Mesenchymal stem cell (in vitro differentiated cells and primary cell): Measurements from ENCODE around the gene MPZL2.
A peak's percentile ranks its signal among the peaks of the same experiment; 100 is the strongest.

Experiments used
- DNase-seq: peaks from one replicate; pipeline ENCODE4 v3.0.0-alpha.2; 2013
- H2AFZ ChIP-seq: one replicate; pipeline ENCODE4 v1.6.1; 2013; ENCODE audit warnings: low read depth, mild to moderate bottlenecking, control low read depth, inconsistent platforms, low read length, moderate library complexity
- H2AK5ac ChIP-seq: 2 replicates; pipeline ENCODE4 v1.6.1; 2013; ENCODE audit warnings: low read length, moderate library complexity, mild to moderate bottlenecking, inconsistent platforms; ENCODE audit not compliant: severe bottlenecking
- H2BK120ac ChIP-seq: one replicate; pipeline ENCODE4 v1.6.1; 2013; ENCODE audit warnings: low read depth, mild to moderate bottlenecking, inconsistent platforms, low read length, moderate library complexity
- H2BK12ac ChIP-seq, 2 experiments: one replicate each; pipeline ENCODE4 v1.6.1; 2013; ENCODE audit warnings: inconsistent platforms in 2 of 2, low read length in 2 of 2, mild to moderate bottlenecking in 2 of 2, moderate library complexity in 2 of 2, control low read depth in 1 of 2
- H2BK15ac ChIP-seq: one replicate; pipeline ENCODE4 v1.6.1; 2013; ENCODE audit warnings: mild to moderate bottlenecking, low read depth, inconsistent platforms; ENCODE audit not compliant: poor library complexity, severe bottlenecking
- H2BK5ac ChIP-seq: 2 replicates; pipeline ENCODE4 v1.6.1; 2013; ENCODE audit warnings: low read depth, mild to moderate bottlenecking, low read length, control low read depth, inconsistent platforms; ENCODE audit not compliant: poor library complexity, severe bottlenecking
- H3K14ac ChIP-seq, 2 experiments: one replicate each; pipeline ENCODE4 v1.6.1; 2013; ENCODE audit warnings: inconsistent platforms in 2 of 2, low read length in 2 of 2, control low read depth in 1 of 2, mild to moderate bottlenecking in 1 of 2, moderate library complexity in 1 of 2
- H3K18ac ChIP-seq, 2 experiments: one replicate each; pipeline ENCODE4 v1.6.1; 2013; ENCODE audit warnings: inconsistent platforms in 2 of 2, low read length in 2 of 2, control low read depth in 1 of 2, low read depth in 1 of 2, mild to moderate bottlenecking in 1 of 2
- H3K23ac ChIP-seq, 2 experiments: one replicate each; pipeline ENCODE4 v1.6.1; 2013; ENCODE audit warnings: inconsistent platforms in 2 of 2, low read length in 2 of 2, mild to moderate bottlenecking in 2 of 2, moderate library complexity in 2 of 2, control low read depth in 1 of 2
- H3K27ac ChIP-seq: 2 replicates; pipeline ENCODE4 v1.5.1; 2013; ENCODE audit warnings: mild to moderate bottlenecking, moderate library complexity, low read length, control low read depth, inconsistent platforms; ENCODE audit not compliant: poor library complexity, severe bottlenecking
- H3K27me3 ChIP-seq, 2 experiments: 2 replicates each; pipeline versions ENCODE4 v1.6.1 to v1.7.0; 2013; ENCODE audit warnings: low read length in 2 of 2, mild to moderate bottlenecking in 2 of 2, moderate library complexity in 2 of 2, control low read depth in 1 of 2, inconsistent platforms in 1 of 2; ENCODE audit not compliant: control insufficient read depth in 1 of 2, insufficient read depth in 1 of 2
- H3K36me3 ChIP-seq, 2 experiments: 2 replicates each; pipeline versions ENCODE4 v1.6.1 to v1.7.0; 2013; ENCODE audit warnings: low read length in 2 of 2, control low read depth in 1 of 2, inconsistent platforms in 1 of 2, low read depth in 1 of 2, mild to moderate bottlenecking in 1 of 2; ENCODE audit not compliant: insufficient read depth in 2 of 2, control insufficient read depth in 1 of 2
- H3K4ac ChIP-seq, 2 experiments: one replicate each; pipeline ENCODE4 v1.6.1; 2013; ENCODE audit warnings: inconsistent platforms in 2 of 2, low read length in 2 of 2, mild to moderate bottlenecking in 2 of 2, moderate library complexity in 2 of 2, control low read depth in 1 of 2, low read depth in 1 of 2
- H3K4me1 ChIP-seq: 2 replicates; pipeline ENCODE4 v1.6.1; 2013; ENCODE audit warnings: low read depth, low read length, control low read depth; ENCODE audit not compliant: control insufficient read depth, insufficient read depth
- H3K4me2 ChIP-seq: 2 replicates; pipeline ENCODE4 v1.6.1; 2013; ENCODE audit warnings: low read length, mild to moderate bottlenecking, inconsistent platforms; ENCODE audit not compliant: poor library complexity, severe bottlenecking
- H3K4me3 ChIP-seq, 2 experiments: 2 replicates each; pipeline versions ENCODE4 v1.5.1 to v1.7.0; 2013; ENCODE audit warnings: low read length in 2 of 2, mild to moderate bottlenecking in 2 of 2, control low read depth in 1 of 2, low read depth in 1 of 2; ENCODE audit not compliant: insufficient read depth in 1 of 2
- H3K79me1 ChIP-seq: replicated peaks from 2 replicates; pipeline ENCODE4 v1.6.1; 2013; ENCODE audit warnings: mild to moderate bottlenecking, control low read depth, low read length, inconsistent platforms; ENCODE audit not compliant: poor library complexity, severe bottlenecking
- H3K9ac ChIP-seq: 2 replicates; pipeline ENCODE4 v1.7.0; 2013; ENCODE audit warnings: mild to moderate bottlenecking, low read length, moderate library complexity
- H3K9me3 ChIP-seq: 2 replicates; pipeline ENCODE4 v1.7.0; 2013; ENCODE audit warnings: mild to moderate bottlenecking, low read length; ENCODE audit not compliant: control insufficient read depth
- H4K8ac ChIP-seq: one replicate; pipeline ENCODE4 v1.6.1; 2013; ENCODE audit warnings: inconsistent platforms, mild to moderate bottlenecking, low read length, moderate library complexity
- H4K91ac ChIP-seq: one replicate; pipeline ENCODE4 v1.6.1; 2013; ENCODE audit warnings: mild to moderate bottlenecking, low read length, inconsistent platforms
- WGBS: methylation state at CpG from one replicate; pipeline ENCODE4 v1.1.7; 2013; ENCODE audit warnings: mixed read lengths; 5-methylcytosine and 5-hydroxymethylcytosine counted together

MPZL2 gene

DNA sequence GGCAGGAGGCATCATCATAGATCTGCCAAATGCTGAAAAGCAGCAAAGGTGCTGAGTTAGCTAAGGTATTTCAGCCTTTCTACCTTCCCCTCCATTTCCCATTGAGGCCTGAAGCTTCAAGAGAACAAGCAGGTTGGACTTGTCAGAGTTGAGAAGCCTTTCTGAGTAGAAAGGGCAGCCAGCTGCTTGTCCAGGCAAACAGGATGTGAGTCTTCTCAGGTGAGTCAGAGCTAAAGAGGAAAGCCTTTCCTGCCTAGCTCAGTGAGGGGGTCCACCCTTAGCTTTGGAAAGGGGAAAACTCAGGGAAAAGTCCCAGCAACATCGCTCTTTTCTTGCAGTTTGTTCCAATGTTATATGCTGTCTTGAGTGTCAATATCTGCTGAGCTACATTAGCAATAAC lies 13.2 kb upstream of the MPZL2 start:
- H3K9me3 ChIP-seq: no peaks in the 10 kb centered on the region
- WGBS: 89% methylated on average over 1 of the region's 1 CpG
- H3K14ac ChIP-seq: peak overlapping the region in 1 of 2 experiments; percentile 62
- peaks cover 2% of the 10 kb centered on the region for H3K4me1 ChIP-seq
- H3K27ac ChIP-seq: no peak overlapping the region
- H3K36me3 ChIP-seq: no peaks in the 10 kb centered on the region
- H3K4ac ChIP-seq: no peak overlapping the region
- no peak overlapping the region for H3K4me3 ChIP-seq
- no peak overlapping the region for H3K18ac ChIP-seq
- H3K23ac ChIP-seq: no peak overlapping the region
- peaks cover 20% of the 10 kb centered on the region in 2 experiments for H3K27me3 ChIP-seq
- H3K4me2 ChIP-seq: no peak overlapping the region
- H2BK12ac ChIP-seq: no peak overlapping the region
- no peak overlapping the region for H4K8ac ChIP-seq
- H4K91ac ChIP-seq: no peak overlapping the region
- no peak overlapping the region for H2AFZ ChIP-seq
- no peak overlapping the region for H2BK5ac ChIP-seq
- no peak overlapping the region for H2AK5ac ChIP-seq
- H2BK120ac ChIP-seq: no peak overlapping the region
- no peak for DNase-seq
- no peak overlapping the region for H3K9ac ChIP-seq
- H3K79me1 ChIP-seq: no peaks in the 10 kb centered on the region
- no peak overlapping the region for H2BK15ac ChIP-seq

DNA sequence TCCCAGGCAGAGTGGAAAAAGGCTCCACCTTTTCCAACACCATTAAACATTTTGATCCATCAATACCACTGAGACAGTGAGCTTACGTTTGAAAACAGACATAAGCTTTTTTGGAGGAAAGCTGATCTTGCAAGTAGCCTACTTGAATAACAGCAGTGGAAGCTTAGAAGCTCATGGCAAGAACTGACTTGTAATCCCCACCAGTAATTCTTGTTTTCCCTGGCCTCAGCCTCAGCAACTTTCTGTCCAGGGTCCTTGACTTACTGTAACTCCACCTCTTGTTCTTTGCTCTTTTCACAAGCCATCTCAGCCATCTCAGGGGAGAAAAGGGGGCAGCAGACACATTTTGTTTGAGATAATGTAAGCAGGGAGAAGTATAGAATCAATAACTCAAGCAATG lies 12.3 kb upstream of the MPZL2 start:
- H3K18ac ChIP-seq: no peak overlapping the region

DNA sequence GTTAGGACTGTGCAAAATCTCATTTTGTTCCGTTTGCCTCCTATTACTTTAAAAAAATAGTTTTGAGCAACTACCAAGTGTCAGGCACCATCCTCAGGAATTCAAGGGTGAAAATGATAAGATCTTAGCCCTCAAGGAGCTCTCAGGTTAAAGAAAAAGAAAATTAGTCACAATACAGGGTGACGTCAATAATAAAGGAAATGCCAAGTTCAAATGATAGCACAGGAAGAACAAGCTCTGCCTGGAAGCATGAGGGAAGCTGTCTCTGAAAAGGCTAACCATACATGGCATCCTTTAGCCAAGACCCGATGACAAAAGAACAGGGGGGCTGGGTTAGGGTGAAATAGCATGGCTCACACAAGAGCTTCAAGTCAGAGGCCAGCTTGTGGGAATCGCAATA lies 11.1 kb upstream of the MPZL2 start:
- H3K9ac ChIP-seq: no peak overlapping the region
- H3K79me1 ChIP-seq: no peaks in the 10 kb centered on the region
- no peak overlapping the region for H2AFZ ChIP-seq
- H2BK120ac ChIP-seq: no peak overlapping the region
- H3K4me3 ChIP-seq: no peak overlapping the region
- no peak for DNase-seq
- no peak overlapping the region for H2BK5ac ChIP-seq
- no peaks in the 10 kb centered on the region for H3K9me3 ChIP-seq
- H4K8ac ChIP-seq: no peak overlapping the region
- H3K4me2 ChIP-seq: no peak overlapping the region
- no peak overlapping the region for H2BK12ac ChIP-seq
- no peak overlapping the region for H3K23ac ChIP-seq
- no peak overlapping the region for H3K27ac ChIP-seq
- H3K14ac ChIP-seq: no peak overlapping the region
- H3K18ac ChIP-seq: no peak overlapping the region
- peaks cover 2% of the 10 kb centered on the region for H3K4me1 ChIP-seq
- no peak overlapping the region for H2BK15ac ChIP-seq
- H3K4ac ChIP-seq: no peak overlapping the region
- H3K36me3 ChIP-seq: no peaks in the 10 kb centered on the region
- peaks cover 20 to 26% of the 10 kb centered on the region in 2 experiments for H3K27me3 ChIP-seq
- 82% methylated on average over 4 of the region's 4 CpGs for WGBS
- no peak overlapping the region for H4K91ac ChIP-seq
- H2AK5ac ChIP-seq: no peak overlapping the region

More for the DNA sequence above, 12.3 kb upstream of the MPZL2 start:
- Histone ChIP-seq H2BK15ac (no peak overlapping the region), H2BK5ac (no peak overlapping the region), H3K27ac (no peak overlapping the region), H3K4me3 (no peak overlapping the region), H2AFZ (no peak overlapping the region), H3K14ac (no peak overlapping the region), H3K4me1 (peaks cover 2% of the 10 kb centered on the region), H3K23ac (no peak overlapping the region), H2BK12ac (no peak overlapping the region), H3K36me3 (no peaks in the 10 kb centered on the region), H3K27me3 (peaks cover 20 to 24% of the 10 kb centered on the region in 2 experiments), H2AK5ac (no peak overlapping the region), H3K4me2 (no peak overlapping the region), H3K79me1 (no peaks in the 10 kb centered on the region), H3K9ac (no peak overlapping the region), H4K8ac (no peak overlapping the region), H4K91ac (no peak overlapping the region), H3K4ac (no peak overlapping the region), H2BK120ac (no peak overlapping the region), H3K9me3 (no peaks in the 10 kb centered on the region)
- 85% methylated on average over 1 of the region's 1 CpG for WGBS
- no peak for DNase-seq

DNA sequence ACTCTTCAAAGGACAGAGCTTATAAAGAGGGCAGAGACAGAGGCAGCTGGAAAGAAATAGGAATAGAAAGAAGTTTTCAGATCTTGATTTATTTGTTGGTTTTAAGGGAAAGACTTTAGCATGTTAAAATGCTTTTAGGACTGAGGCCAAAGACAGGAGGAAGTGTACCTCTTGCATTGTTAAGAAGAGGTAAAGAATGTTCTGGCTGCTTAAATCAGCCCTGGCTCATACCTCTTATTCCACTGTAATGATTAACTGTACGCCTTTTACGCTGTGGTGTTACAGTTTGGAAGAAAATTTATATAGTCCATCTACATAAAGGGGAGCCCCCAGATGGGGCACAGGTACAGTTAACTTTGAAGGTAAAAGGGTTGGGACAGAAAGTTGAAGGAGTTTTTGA lies 10.1 kb upstream of the MPZL2 start:
- Histone ChIP-seq H2BK12ac (no peak overlapping the region), H3K4ac (no peak overlapping the region), H3K27me3 (peaks cover 25 to 31% of the 10 kb centered on the region in 2 experiments), H3K9ac (no peak overlapping the region), H3K23ac (no peak overlapping the region), H2BK120ac (no peak overlapping the region), H3K9me3 (no peaks in the 10 kb centered on the region), H3K4me1 (peaks cover 2% of the 10 kb centered on the region), H3K27ac (no peak overlapping the region), H3K14ac (no peak overlapping the region), H3K4me2 (no peak overlapping the region), H4K8ac (no peak overlapping the region), H2AFZ (no peak overlapping the region), H2BK15ac (no peak overlapping the region), H2AK5ac (no peak overlapping the region), H4K91ac (no peak overlapping the region), H3K18ac (no peak overlapping the region), H2BK5ac (no peak overlapping the region), H3K36me3 (no peaks in the 10 kb centered on the region), H3K4me3 (no peak overlapping the region), H3K79me1 (no peaks in the 10 kb centered on the region)
- no peak for DNase-seq
- WGBS: no CpG with 5 or more reads among the region's 2 CpGs
